Panc1 (cell line): ENCODE results near the gene CREB5. TPM values are rescaled to one million over a fixed set of nuclear protein-coding genes. Genes with fewer than 3 reads are reported as not detected.

Experiments used
- ATAC-seq: fragments of 200-7000 bp; cut with Tn5 transposase; 2 replicates; pipeline ENCODE4 v1.9.1; 2020; ENCODE audit warnings: mild to moderate bottlenecking, moderate library complexity
- BruUV-seq: library from RNA; stranded (reverse); fragments of 400-500 nt; replicated peaks from 2 replicates; lab custom pipeline; 2021; lab: Mats Ljungman, UMichigan
- CTCF ChIA-PET: fragments of 300-600 bp; sonication (Branson Sonifier 250); formaldehyde crosslinking; loops from one replicate; lab custom pipeline; 2022; ENCODE audit warnings: antibody characterized with exemption; lab: Charles Lee
- POLR2A ChIA-PET: fragments of 300-600 bp; sonication (Branson Sonifier 250); formaldehyde crosslinking; loops from one replicate; lab custom pipeline; 2022; ENCODE audit warnings: antibody characterized with exemption; lab: Charles Lee
- DNase-seq: peaks from one replicate; pipeline ENCODE4 v3.0.0-alpha.2; 2010; ENCODE audit warnings: low read depth, low spot score
- H3K27ac ChIP-seq: 2 replicates; pipeline ENCODE4 v1.5.1; 2011; ENCODE audit warnings: mild to moderate bottlenecking, low read length, inconsistent platforms
- H3K27me3 ChIP-seq: fragments of 200-500 bp; sonication (Bioruptor generic); 2 replicates; pipeline ENCODE4 v1.6.0; 2014; ENCODE audit warnings: low read length, inconsistent platforms; ENCODE audit not compliant: control insufficient read depth, insufficient read depth
- H3K36me3 ChIP-seq: fragments of 200-500 bp; sonication (Bioruptor generic); 2 replicates; pipeline ENCODE4 v1.5.1; 2014; ENCODE audit warnings: inconsistent platforms, mild to moderate bottlenecking, low read length, moderate library complexity; ENCODE audit not compliant: control insufficient read depth, insufficient read depth
- H3K4me1 ChIP-seq: 2 replicates; pipeline ENCODE4 v1.5.1; 2011; ENCODE audit warnings: inconsistent platforms, mild to moderate bottlenecking, low read length, moderate library complexity; ENCODE audit not compliant: control insufficient read depth, insufficient read depth
- H3K4me3 ChIP-seq, 2 experiments: 2 replicates each; pipeline ENCODE4 v1.5.1; 2011 to 2012; ENCODE audit warnings: low read depth in 2 of 2, low read length in 2 of 2, mild to moderate bottlenecking in 2 of 2, inconsistent platforms in 1 of 2, moderate library complexity in 1 of 2
- H3K9me3 ChIP-seq: fragments of 200-500 bp; sonication (Bioruptor generic); 2 replicates; pipeline ENCODE4 v1.5.1; 2014; ENCODE audit warnings: low read depth, mild to moderate bottlenecking, inconsistent platforms, low read length, moderate library complexity; ENCODE audit not compliant: control insufficient read depth, insufficient read depth
- POLR2AphosphoS5 ChIP-seq: IDR thresholded peaks from 2 replicates; pipeline ENCODE4 v1.6.1; 2012; ENCODE audit warnings: mild to moderate bottlenecking, low read depth, low read length, moderate library complexity
- SIN3A ChIP-seq: IDR thresholded peaks from 2 replicates; pipeline ENCODE4 v1.6.1; 2012; ENCODE audit warnings: low read depth, mild to moderate bottlenecking, low read length, moderate library complexity, borderline replicate concordance; ENCODE audit not compliant: insufficient read depth
- TCF7L2 ChIP-seq: IDR thresholded peaks from 2 replicates; pipeline ENCODE4 v1.6.1; 2011; ENCODE audit warnings: mild to moderate bottlenecking, low read depth, low read length, inconsistent platforms
- in situ Hi-C: cut with HindIII; loops from 2 replicates; pipeline ENCODE4 v1.10.0; 2016; ENCODE audit warnings: low sequenced_read_pairs, low pct_unique_long_range_greater_than_20kb
- intact Hi-C: fragments of 100-400 bp; cut with micrococcal nuclease; formaldehyde crosslinking; loops from one replicate; pipeline ENCODE4 v1.10.0; 2022; ENCODE audit not compliant: unreplicated experiment
- total RNA-seq: library from RNA; stranded (reverse); gene quantifications from one replicate; pipeline ENCODE4 v1.2.1, GENCODE V29; 2021; ENCODE audit not compliant: unreplicated experiment
- TF ChIP-seq, protein P1 (sequence below): fragments of 450-650 bp; IDR thresholded peaks from 2 replicates; pipeline ENCODE4 v1.5.1; 2017; ENCODE audit warnings: mild to moderate bottlenecking
- TF ChIP-seq, protein P2 (sequence below), 2 experiments: IDR thresholded peaks; 2 replicates each; pipeline ENCODE4 v1.6.1; 2011 to 2012; ENCODE audit warnings: low read depth in 2 of 2, control low read depth in 1 of 2, low read length in 1 of 2, mild to moderate bottlenecking in 1 of 2, moderate library complexity in 1 of 2; ENCODE audit not compliant: insufficient read depth in 1 of 2

Gene CREB5
- total RNA-seq, 1 experiment from 2014 or later: 3.1 TPM

DNA sequence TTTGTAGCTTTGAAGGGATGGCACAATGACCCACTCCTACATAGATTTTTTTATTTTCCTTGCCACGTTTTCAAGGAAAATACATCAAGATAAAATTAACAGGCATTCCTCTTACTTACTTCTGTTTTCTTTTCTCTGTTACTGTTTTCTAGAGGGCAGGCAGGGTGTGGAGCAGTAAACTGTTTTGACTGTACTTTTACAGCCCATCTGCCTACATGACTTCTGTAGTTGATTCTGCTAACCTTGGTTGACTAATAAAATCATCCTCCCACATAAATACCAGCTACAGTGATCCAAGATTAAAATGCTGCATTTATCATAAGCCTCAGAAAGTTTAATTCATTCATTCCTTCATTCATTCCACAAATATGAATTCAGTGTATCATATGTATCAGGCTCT is 387.3 kb downstream of the CREB5 start:
- POLR2A ChIA-PET: interaction anchor here (0.6 kb wide), 1 partner anchor 105 kb away, joined by 4 read pairs; no protein-coding TSS in a partner anchor
- intact Hi-C loops: no loop called here
- no peak for ATAC-seq
- no peak for DNase-seq
- Histone ChIP-seq H3K4me1 (no peaks in the 10 kb centered on the region), H3K27ac (no peak overlapping the region), H3K36me3 (no peaks in the 10 kb centered on the region; the same call in 1 of the 2 replicates), H3K27me3 (no peaks in the 10 kb centered on the region), H3K9me3 (no peaks in the 10 kb centered on the region), H3K4me3 (no peak overlapping the region)
- peak; percentile 71 for TF ChIP-seq TCF7L2
- TF ChIP-seq, protein P1, sequence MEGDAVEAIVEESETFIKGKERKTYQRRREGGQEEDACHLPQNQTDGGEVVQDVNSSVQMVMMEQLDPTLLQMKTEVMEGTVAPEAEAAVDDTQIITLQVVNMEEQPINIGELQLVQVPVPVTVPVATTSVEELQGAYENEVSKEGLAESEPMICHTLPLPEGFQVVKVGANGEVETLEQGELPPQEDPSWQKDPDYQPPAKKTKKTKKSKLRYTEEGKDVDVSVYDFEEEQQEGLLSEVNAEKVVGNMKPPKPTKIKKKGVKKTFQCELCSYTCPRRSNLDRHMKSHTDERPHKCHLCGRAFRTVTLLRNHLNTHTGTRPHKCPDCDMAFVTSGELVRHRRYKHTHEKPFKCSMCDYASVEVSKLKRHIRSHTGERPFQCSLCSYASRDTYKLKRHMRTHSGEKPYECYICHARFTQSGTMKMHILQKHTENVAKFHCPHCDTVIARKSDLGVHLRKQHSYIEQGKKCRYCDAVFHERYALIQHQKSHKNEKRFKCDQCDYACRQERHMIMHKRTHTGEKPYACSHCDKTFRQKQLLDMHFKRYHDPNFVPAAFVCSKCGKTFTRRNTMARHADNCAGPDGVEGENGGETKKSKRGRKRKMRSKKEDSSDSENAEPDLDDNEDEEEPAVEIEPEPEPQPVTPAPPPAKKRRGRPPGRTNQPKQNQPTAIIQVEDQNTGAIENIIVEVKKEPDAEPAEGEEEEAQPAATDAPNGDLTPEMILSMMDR: no peak
- CTCF ChIA-PET: no interaction called here
- BruUV-seq: no TSS peak
- in situ Hi-C loops: no loop called here

DNA sequence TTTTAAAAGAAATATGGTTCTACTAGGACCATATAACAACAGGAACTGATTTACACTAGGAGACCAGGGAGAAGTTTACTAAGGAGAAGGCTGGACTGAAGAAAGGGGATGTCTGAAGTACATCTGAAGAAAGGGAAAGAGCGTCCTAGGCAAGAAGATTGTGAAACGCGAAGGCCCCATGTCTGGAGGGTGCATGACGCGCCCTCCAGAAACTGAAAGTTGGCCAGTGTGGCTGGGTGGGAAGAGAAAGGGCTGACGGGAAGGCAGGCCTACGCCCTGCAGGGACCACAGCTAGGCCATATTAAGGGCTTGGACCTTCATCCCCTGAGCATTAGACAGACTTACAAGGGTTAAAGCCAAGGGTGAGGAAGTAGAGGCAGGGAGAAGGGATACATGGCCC is 387.8 kb downstream of the CREB5 start:
- TF ChIP-seq TCF7L2: no peak
- TF ChIP-seq, protein P2, sequence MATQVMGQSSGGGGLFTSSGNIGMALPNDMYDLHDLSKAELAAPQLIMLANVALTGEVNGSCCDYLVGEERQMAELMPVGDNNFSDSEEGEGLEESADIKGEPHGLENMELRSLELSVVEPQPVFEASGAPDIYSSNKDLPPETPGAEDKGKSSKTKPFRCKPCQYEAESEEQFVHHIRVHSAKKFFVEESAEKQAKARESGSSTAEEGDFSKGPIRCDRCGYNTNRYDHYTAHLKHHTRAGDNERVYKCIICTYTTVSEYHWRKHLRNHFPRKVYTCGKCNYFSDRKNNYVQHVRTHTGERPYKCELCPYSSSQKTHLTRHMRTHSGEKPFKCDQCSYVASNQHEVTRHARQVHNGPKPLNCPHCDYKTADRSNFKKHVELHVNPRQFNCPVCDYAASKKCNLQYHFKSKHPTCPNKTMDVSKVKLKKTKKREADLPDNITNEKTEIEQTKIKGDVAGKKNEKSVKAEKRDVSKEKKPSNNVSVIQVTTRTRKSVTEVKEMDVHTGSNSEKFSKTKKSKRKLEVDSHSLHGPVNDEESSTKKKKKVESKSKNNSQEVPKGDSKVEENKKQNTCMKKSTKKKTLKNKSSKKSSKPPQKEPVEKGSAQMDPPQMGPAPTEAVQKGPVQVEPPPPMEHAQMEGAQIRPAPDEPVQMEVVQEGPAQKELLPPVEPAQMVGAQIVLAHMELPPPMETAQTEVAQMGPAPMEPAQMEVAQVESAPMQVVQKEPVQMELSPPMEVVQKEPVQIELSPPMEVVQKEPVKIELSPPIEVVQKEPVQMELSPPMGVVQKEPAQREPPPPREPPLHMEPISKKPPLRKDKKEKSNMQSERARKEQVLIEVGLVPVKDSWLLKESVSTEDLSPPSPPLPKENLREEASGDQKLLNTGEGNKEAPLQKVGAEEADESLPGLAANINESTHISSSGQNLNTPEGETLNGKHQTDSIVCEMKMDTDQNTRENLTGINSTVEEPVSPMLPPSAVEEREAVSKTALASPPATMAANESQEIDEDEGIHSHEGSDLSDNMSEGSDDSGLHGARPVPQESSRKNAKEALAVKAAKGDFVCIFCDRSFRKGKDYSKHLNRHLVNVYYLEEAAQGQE (IDR thresholded peaks at IDR 0.05; ENCODE audit: insufficient read depth in 1 of 2, low read depth in 2 of 2, low read length in 1 of 2): no peak
- TF ChIP-seq POLR2AphosphoS5: no peak
- TF ChIP-seq, protein P1: no peak
- TF ChIP-seq SIN3A: no peak
- Histone ChIP-seq H3K4me3 (no peak overlapping the region), H3K27ac (no peak overlapping the region), H3K4me1 (no peaks in the 10 kb centered on the region), H3K9me3 (no peaks in the 10 kb centered on the region), H3K36me3 (no peaks in the 10 kb centered on the region; the same call in 1 of the 2 replicates), H3K27me3 (no peaks in the 10 kb centered on the region)
- in situ Hi-C loops (no loop called here), intact Hi-C loops (no loop called here)
- BruUV-seq: no TSS peak
- ChIA-PET POLR2A (no interaction called here), CTCF (no interaction called here)
- DNase-seq: no peak
- ATAC-seq: no peak
